ENCODE data around the gene DLST. TPM values are rescaled to one million over a fixed set of nuclear protein-coding genes. Genes with fewer than 3 reads are reported as not detected.

Gene DLST
- total RNA-seq, 2 experiments from 2014 or later, result 92.6 to 106 TPM

DNA sequence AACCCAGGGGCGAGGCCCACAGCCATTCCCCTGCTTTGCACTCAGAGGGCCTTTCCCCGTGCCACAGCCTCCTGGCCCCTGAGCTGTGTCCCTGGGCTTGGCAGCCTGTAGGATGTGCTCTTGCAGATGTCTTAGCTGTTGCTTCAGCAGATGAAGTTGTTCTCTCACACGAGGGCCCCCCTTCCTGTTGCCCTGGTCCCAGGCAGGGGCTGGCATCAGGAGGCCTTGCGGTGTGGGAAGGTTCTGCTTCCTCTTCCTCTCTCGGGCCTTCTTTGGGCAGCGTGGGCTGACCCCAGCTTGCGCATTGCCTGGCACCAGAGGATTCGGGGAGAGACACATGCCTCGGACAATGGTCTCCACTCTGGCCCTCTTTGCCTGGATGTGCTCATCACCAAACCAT, 18.4 kb upstream of the DLST start:
- Mint-ChIP-seq H3K9me3 (no peaks in the 10 kb centered on the region), H3K4me1 (peaks cover 25% of the 10 kb centered on the region), H3K4me3 (no peak overlapping the region), H3K36me3 (ENCODE audit: low read depth) (no peaks in the 10 kb centered on the region), H3K27me3 (no peaks in the 10 kb centered on the region), H3K27ac (no peak overlapping the region)
- ChIA-PET POLR2A (no interaction called here), CTCF (interaction anchor here (0.6 to 11.4 kb wide), 9 partner anchors 11 to 254 kb away, joined by 3 to 138 read pairs (median 3); partner anchors contain the start of gene PROX2)
- DNase-seq, result no peak

DNA sequence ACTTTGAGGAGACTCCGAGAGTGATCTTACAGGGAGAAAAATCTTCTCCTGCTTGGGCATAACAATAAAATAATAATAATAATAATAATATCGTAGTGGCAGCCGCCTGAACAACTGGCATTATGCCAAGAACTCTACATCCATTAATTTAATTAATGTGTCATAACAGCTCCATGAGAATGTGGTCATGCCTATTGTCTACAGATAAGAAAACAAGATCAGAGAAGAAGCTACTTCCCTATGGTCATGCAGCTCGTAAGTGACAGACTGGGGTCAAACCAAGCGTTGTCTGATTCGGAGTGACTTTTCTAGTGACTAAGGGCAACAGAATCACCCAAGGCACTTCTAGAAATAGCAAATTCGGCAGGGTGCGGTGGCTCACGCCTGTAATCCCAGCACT, 17.5 kb upstream of the DLST start:
- H3K27ac Mint-ChIP-seq, result no peak overlapping the region
- CTCF ChIA-PET, result interaction anchor here (0.9 to 11.4 kb wide), 4 partner anchors 9 to 83 kb away, joined by 3 to 138 read pairs (median 22); no protein-coding TSS in a partner anchor
- H3K9me3 Mint-ChIP-seq, result no peaks in the 10 kb centered on the region
- DNase-seq, result no peak
- peaks cover 28% of the 10 kb centered on the region for H3K4me1 Mint-ChIP-seq
- no peak overlapping the region for H3K4me3 Mint-ChIP-seq
- H3K27me3 Mint-ChIP-seq, result no peaks in the 10 kb centered on the region
- H3K36me3 Mint-ChIP-seq (ENCODE audit: low read depth), result no peaks in the 10 kb centered on the region
- POLR2A ChIA-PET, result no interaction called here

DNA sequence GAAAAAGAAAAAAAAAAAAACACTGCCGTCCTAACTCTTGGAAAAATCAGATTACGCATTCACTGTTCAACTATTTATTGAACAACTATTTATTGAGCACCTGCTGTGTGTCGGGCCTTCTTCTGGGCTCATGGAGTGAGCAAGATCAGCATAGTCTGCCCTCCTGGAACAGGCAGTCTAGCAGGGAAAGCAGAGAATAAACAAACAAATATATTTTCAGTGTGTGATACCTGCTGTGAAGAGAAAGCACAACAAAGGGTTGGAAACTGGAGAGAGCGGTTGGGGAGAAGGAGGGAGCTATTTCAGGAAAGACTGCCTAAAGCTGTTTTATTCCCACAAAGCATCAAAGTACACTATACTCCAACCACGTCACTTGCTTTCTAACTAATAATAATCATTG, 16.6 kb upstream of the DLST start:
- Mint-ChIP-seq H3K4me1 (peaks cover 28% of the 10 kb centered on the region), H3K9me3 (no peaks in the 10 kb centered on the region), H3K36me3 (ENCODE audit: low read depth) (no peaks in the 10 kb centered on the region), H3K27ac (no peak overlapping the region), H3K27me3 (no peaks in the 10 kb centered on the region), H3K4me3 (no peak overlapping the region)
- no peak for DNase-seq
- POLR2A ChIA-PET, result no interaction called here
- CTCF ChIA-PET, result no interaction called here

DNA sequence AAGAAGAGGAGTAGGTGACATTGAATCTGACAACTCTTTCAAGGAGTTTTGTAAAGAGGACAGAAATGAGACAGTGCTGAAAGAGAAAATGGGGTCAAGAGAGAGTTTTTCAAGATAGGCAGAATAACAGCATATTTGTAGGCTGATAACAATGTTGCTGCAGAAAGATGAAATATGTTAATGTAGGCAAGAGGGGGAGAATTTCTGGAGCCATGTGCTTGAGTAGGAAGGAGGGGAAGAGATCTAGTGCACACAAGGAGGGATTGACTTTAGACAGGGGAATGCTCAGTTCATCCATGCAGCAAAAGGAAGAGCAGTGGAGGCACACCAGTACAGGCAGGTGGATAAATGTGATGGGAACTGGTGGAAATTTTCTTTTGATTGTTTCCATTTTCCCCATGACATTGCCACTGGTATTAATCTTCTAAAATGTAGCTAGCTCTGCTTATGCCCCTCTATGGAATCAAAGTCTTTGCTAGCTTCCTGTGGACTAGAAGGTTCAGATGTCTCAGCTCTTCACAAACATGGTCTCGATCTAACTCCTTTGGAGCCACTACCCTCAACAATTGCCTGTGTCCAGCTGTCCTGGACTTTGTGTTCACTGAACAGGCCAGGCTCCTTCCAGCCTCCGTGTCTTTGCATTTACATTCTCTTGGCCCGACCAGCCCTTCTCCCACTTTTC, 14.9 kb upstream of the DLST start:
- Mint-ChIP-seq H3K9me3 (no peaks in the 10 kb centered on the region), H3K4me3 (no peak overlapping the region), H3K4me1 (peaks cover 24% of the 10 kb centered on the region), H3K27ac (peak overlapping the region; percentile 66), H3K36me3 (ENCODE audit: low read depth) (no peaks in the 10 kb centered on the region), H3K27me3 (no peaks in the 10 kb centered on the region)
- no peak for DNase-seq
- CTCF ChIA-PET, result interaction anchor here (0.6 to 1.5 kb wide), 4 partner anchors 11 to 254 kb away, joined by 3 to 10 read pairs (median 3); partner anchors contain the start of gene DLST
- POLR2A ChIA-PET, result no interaction called here

GRCh38 chr14:74867673-74868072, 14.0 kb upstream of the DLST start:
- ChIA-PET POLR2A (no interaction called here), CTCF (interaction anchor here (0.6 to 1.5 kb wide), 5 partner anchors 11 to 255 kb away, joined by 3 to 10 read pairs (median 5); no protein-coding TSS in a partner anchor)
- Mint-ChIP-seq H3K27ac (peak overlapping the region; percentile 66), H3K4me3 (no peak overlapping the region), H3K36me3 (ENCODE audit: low read depth) (no peaks in the 10 kb centered on the region), H3K27me3 (no peaks in the 10 kb centered on the region), H3K4me1 (peaks cover 24% of the 10 kb centered on the region), H3K9me3 (no peaks in the 10 kb centered on the region)
- peak; percentile 72 for DNase-seq

- H3K27me3 Mint-ChIP-seq, result no peaks in the 10 kb centered on the region
- ChIA-PET POLR2A (no interaction called here), CTCF (interaction anchor here (0.6 to 1.5 kb wide), 9 partner anchors 8 to 438 kb away, joined by 3 to 5 read pairs (median 4); no protein-coding TSS in a partner anchor)
- no peak overlapping the region for H3K27ac Mint-ChIP-seq
- H3K4me3 Mint-ChIP-seq, result no peak overlapping the region
- H3K9me3 Mint-ChIP-seq, result no peaks in the 10 kb centered on the region
- no peak for DNase-seq
- no peaks in the 10 kb centered on the region for H3K36me3 Mint-ChIP-seq (ENCODE audit: low read depth)
- H3K4me1 Mint-ChIP-seq, result peaks cover 24% of the 10 kb centered on the region
Observed at GRCh38 chr14:74868739-74869138, 13.0 kb upstream of the DLST start.

DNA sequence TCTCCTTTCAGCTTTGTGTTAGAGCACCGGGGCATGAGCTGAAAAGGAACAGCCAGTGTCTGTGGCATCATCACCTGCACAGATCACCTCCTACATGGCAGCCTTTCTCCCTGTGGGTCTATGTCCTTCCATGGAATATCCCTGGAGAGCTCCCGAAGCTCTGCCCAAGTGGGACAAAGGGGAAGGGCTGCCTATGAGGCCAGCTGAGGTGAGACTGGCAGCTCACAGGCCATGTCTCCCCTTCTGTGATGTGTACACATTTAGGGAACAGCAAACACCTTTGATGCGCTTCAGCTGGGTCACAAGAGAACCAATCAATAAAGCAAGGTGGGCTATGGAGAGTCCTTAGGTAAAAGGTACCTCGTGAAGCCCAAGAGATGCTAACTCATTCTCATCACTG, 9.9 kb upstream of the DLST start:
- peaks cover 33% of the 10 kb centered on the region for H3K4me1 Mint-ChIP-seq
- H3K9me3 Mint-ChIP-seq, result no peaks in the 10 kb centered on the region
- ChIA-PET POLR2A (no interaction called here), CTCF (interaction anchor here (0.6 to 7.7 kb wide), 7 partner anchors 8 to 134 kb away, joined by 3 to 66 read pairs (median 3); no protein-coding TSS in a partner anchor)
- H3K27me3 Mint-ChIP-seq, result no peaks in the 10 kb centered on the region
- DNase-seq, result no peak
- no peak overlapping the region for H3K4me3 Mint-ChIP-seq
- no peaks in the 10 kb centered on the region for H3K36me3 Mint-ChIP-seq (ENCODE audit: low read depth)
- H3K27ac Mint-ChIP-seq, result no peak overlapping the region

DNA sequence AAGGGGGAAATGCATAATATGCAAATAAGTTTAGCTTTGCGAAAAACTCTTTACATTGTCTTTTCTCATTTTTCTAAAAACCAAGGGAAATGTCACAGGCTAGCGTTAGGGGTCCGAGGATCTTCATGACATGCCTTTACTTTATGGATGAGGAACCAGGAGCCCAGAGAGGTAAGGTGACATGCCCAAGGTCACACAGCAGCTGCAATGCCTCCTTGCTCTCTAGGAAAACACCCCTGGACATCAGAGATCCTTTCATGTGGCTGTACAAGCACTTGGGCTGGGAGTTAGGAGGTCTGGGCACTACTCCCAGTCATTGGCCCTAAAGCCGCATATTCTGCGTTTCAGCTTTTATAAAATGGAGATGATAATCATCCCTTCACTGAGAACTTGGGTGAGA, 6.5 kb upstream of the DLST start:
- Mint-ChIP-seq H3K36me3 (ENCODE audit: low read depth) (no peaks in the 10 kb centered on the region), H3K27ac (no peak overlapping the region), H3K27me3 (no peaks in the 10 kb centered on the region), H3K9me3 (no peaks in the 10 kb centered on the region), H3K4me3 (no peak overlapping the region), H3K4me1 (peaks cover 23% of the 10 kb centered on the region)
- CTCF ChIA-PET, result interaction anchor here (1.2 to 7.7 kb wide), 3 partner anchors 14 to 59 kb away, joined by 3 to 66 read pairs (median 3); no protein-coding TSS in a partner anchor
- POLR2A ChIA-PET, result interaction anchor here (0.6 kb wide), 1 partner anchor 67 kb away, joined by 4 read pairs; no protein-coding TSS in a partner anchor
- DNase-seq, result no peak

- DNase-seq, result peak; percentile 19
- Mint-ChIP-seq H3K4me1 (peaks cover 32% of the 10 kb centered on the region), H3K9me3 (no peaks in the 10 kb centered on the region), H3K36me3 (ENCODE audit: low read depth) (no peaks in the 10 kb centered on the region), H3K4me3 (no peak within 1 kb of the TSS), H3K27me3 (no peaks in the 10 kb centered on the region), H3K27ac (peak within 1 kb of the TSS; percentile 68)
- ChIA-PET CTCF (interaction anchor here (0.5 to 7.7 kb wide), 5 partner anchors 15 to 343 kb away, joined by 3 to 66 read pairs (median 3); no protein-coding TSS in a partner anchor), POLR2A (no interaction called here)
Observed at GRCh38 chr14:74875941-74876913, 5.5 kb upstream of the DLST start, which contains the start of gene PROX2. PROX2 (minus strand) TSS chr14:74876145; CDS start chr14:74863834, 12,311 bp downstream.

GRCh38 chr14:74879427-74880182, 2.1 kb upstream of the DLST start:
- ChIA-PET POLR2A (no interaction called here), CTCF (interaction anchor here (0.6 to 3.0 kb wide), 10 partner anchors 8 to 299 kb away, joined by 3 to 13 read pairs (median 4); no protein-coding TSS in a partner anchor)
- H3K9me3 Mint-ChIP-seq, result no peaks in the 10 kb centered on the region
- peak overlapping the region; percentile 1 for H3K4me3 Mint-ChIP-seq
- no peak for DNase-seq
- H3K36me3 Mint-ChIP-seq (ENCODE audit: low read depth), result peaks cover 20% of the 10 kb centered on the region
- H3K27me3 Mint-ChIP-seq, result no peaks in the 10 kb centered on the region
- peaks cover 53% of the 10 kb centered on the region for H3K4me1 Mint-ChIP-seq
- H3K27ac Mint-ChIP-seq, result peak overlapping the region; percentile 32

DNA sequence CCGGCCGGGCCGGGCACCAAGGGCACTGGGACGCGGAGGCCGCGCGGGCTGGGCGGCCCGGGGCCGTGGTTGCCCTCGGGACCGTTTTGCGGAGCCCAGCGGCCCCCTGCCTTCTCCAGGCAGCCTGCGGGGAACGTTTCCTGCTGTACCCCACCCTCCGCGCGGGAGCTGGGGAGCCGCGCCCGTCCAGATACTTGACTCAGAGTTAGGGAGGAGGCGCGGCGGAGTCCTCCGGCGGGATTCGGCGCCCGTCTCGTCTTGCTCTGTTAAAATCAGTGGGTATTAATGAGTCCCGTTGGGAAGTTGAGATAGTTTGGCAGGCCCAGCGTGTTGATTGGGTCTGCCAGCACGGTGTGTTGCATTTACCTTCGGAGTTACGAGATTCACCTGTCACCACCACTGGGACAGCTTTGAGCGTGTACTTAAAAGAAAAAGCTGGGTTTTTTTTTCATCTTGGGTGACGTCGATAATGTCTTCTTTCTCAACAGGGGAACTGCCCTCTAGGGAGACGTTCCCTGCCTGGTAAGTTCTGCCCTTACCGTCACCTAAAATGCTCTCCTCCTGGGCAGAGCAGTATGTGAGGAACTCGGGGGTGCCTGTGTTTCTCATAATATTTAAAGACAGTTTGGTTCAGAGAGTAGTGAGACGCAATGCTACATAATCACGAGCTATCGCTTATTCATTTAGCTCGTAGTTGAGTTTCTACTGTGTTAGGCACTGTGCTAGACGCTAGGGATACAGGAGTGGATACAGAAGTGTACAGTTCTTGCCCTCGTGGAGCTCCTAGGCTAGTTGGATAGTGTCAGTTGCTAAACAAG, 596 bp downstream of the DLST start:
- H3K27me3 Mint-ChIP-seq, result no peaks in the 10 kb centered on the region
- peaks cover 39% of the 10 kb centered on the region for H3K36me3 Mint-ChIP-seq (ENCODE audit: low read depth)
- peaks cover 57% of the 10 kb centered on the region for H3K4me1 Mint-ChIP-seq
- H3K4me3 Mint-ChIP-seq, result peak overlapping the region; percentile 100
- no peaks in the 10 kb centered on the region for H3K9me3 Mint-ChIP-seq
- POLR2A ChIA-PET, result no interaction called here
- peak; percentile 57 for DNase-seq
- H3K27ac Mint-ChIP-seq, result peak overlapping the region; percentile 98
- CTCF ChIA-PET, result interaction anchor here (0.6 to 5.5 kb wide), 10 partner anchors 9 to 29 kb away, joined by 3 to 29 read pairs (median 4); no protein-coding TSS in a partner anchor
